Measurements from ENCODE around the gene LLGL1.

Gene LLGL1

DNA sequence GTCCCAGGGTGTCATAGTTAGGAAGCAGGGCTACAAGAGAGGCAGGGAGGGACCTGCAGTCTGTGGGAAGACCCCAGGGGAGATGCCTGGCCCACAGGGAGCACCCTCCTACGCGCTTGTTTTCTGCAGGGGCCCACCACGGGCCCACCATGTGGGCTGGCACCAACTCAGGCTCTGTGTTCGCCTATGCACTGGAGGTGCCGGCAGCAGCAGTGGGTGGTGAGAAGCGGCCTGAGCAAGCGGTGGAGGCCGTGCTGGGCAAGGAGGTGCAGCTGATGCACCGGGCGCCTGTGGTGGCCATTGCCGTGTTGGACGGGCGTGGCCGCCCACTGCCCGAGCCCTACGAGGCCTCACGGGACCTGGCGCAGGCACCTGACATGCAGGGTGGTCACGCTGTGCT, 15.0 kb downstream of the LLGL1 start:
- DNase-seq (ENCODE audit: low read depth), result no peak
- TF ChIP-seq, protein P1, sequence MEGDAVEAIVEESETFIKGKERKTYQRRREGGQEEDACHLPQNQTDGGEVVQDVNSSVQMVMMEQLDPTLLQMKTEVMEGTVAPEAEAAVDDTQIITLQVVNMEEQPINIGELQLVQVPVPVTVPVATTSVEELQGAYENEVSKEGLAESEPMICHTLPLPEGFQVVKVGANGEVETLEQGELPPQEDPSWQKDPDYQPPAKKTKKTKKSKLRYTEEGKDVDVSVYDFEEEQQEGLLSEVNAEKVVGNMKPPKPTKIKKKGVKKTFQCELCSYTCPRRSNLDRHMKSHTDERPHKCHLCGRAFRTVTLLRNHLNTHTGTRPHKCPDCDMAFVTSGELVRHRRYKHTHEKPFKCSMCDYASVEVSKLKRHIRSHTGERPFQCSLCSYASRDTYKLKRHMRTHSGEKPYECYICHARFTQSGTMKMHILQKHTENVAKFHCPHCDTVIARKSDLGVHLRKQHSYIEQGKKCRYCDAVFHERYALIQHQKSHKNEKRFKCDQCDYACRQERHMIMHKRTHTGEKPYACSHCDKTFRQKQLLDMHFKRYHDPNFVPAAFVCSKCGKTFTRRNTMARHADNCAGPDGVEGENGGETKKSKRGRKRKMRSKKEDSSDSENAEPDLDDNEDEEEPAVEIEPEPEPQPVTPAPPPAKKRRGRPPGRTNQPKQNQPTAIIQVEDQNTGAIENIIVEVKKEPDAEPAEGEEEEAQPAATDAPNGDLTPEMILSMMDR (IDR thresholded peaks at IDR 0.05; ENCODE audit: control insufficient read depth, insufficient read depth, low read depth, low read length, missing control alignments), result no peak
- H3K4me3 ChIP-seq (ENCODE audit: control insufficient read depth, low read depth, low read length), result no peak overlapping the region

DNA sequence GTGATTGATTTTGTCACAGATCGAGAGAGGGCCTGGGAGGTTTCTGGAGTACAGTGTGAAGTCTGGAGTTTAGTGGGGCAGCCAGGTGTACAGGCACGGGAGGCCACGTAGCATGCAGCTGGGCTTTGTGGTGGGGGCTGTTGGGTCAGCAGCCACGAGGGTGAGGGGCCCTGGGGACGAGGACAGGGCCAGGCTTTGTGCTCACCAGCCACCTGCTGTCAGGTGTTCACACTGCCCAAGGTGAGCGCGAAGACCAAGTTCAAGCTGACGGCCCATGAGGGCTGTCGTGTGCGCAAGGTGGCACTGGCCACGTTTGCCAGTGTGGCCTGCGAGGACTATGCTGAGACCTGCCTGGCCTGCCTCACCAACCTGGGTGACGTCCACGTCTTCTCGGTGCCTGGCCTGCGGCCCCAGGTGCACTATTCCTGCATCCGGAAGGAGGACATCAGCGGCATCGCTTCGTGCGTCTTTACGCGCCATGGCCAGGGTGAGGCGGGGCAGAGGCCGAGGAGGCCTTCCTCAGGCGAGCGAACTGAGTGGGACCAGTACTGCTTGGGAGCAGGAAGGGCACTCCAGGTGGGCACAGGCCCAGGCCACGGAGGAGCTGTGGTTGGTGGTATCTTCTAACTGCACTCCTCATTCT, 15.9 kb downstream of the LLGL1 start:
- no peak overlapping the region for H3K4me3 ChIP-seq (ENCODE audit: control insufficient read depth, low read depth, low read length)
- DNase-seq (ENCODE audit: low read depth), result no peak
- TF ChIP-seq, protein P1 (IDR thresholded peaks at IDR 0.05; ENCODE audit: control insufficient read depth, insufficient read depth, low read depth, low read length, missing control alignments), result no peak

DNA sequence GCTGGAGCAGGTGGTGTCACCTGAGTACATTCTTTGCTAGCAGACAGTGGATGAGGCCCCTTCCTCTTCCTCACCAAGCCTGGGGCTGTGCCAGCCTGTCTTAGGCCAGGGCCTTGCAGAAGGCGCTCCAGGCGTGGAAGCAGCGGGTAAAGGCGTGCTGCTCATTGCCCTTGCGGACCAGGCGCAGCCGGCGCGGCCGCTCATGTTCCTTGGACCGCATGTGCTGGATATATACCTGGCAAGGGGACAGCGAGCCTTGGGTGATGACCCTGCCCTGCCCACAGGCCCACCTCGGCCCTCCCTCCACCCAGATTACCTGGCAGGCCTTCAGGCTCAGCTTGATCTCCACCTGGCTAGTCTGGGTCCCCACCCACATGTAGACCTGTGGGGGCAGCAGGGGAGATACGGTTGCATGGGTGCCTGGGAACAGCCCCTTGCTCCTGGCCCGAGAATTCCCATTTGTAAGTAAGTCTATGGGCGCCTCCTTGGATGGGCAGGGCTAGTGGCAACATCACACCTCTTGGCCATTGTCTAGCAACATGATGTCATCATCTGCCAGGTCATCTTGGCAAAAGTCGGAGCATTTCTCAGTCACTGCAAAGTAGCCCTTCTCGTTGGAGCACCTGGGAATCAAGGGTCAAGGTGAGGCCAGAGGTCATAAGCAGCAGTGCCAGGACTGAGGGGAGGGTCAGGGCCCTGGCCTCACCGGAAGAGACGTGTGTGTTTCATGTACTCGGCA, 19.8 kb downstream of the LLGL1 start:
- H3K4me3 ChIP-seq (ENCODE audit: control insufficient read depth, low read depth, low read length), result no peak overlapping the region
- TF ChIP-seq, protein P1 (IDR thresholded peaks at IDR 0.05; ENCODE audit: control insufficient read depth, insufficient read depth, low read depth, low read length, missing control alignments), result no peak
- no peak for DNase-seq (ENCODE audit: low read depth)

DNA sequence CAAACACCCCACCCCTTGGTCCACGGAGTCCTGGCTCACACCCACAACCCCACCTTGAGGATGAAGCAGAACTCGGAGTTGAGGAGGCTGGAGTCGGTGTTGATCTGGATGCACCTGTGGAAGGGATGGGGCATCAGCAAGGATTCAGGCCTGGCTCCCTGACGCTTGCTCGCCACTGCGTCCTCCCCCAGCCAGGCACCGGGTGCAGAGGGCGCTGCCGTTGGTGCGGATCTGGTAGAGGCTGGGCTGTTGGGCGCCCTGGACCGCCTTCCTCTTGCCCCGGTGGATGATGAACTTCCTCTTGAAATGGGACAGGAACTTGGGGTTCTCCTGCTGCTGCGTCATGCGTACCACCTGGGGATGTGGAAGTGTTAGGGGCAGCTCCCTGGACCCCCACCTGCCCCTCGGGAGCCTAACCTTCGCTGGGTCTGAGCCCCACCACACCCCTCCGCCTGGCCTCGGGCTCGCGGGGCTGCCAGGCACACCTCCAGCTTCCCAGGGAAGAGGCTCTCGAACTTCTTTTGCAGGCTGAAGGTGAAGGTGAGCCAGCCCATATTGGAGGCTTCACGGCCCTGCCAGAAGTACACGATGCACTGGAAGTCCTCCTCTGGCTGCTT, 20.8 kb downstream of the LLGL1 start:
- no peak for DNase-seq (ENCODE audit: low read depth)
- no peak overlapping the region for H3K4me3 ChIP-seq (ENCODE audit: control insufficient read depth, low read depth, low read length)
- TF ChIP-seq, protein P1 (IDR thresholded peaks at IDR 0.05; ENCODE audit: control insufficient read depth, insufficient read depth, low read depth, low read length, missing control alignments), result no peak

DNA sequence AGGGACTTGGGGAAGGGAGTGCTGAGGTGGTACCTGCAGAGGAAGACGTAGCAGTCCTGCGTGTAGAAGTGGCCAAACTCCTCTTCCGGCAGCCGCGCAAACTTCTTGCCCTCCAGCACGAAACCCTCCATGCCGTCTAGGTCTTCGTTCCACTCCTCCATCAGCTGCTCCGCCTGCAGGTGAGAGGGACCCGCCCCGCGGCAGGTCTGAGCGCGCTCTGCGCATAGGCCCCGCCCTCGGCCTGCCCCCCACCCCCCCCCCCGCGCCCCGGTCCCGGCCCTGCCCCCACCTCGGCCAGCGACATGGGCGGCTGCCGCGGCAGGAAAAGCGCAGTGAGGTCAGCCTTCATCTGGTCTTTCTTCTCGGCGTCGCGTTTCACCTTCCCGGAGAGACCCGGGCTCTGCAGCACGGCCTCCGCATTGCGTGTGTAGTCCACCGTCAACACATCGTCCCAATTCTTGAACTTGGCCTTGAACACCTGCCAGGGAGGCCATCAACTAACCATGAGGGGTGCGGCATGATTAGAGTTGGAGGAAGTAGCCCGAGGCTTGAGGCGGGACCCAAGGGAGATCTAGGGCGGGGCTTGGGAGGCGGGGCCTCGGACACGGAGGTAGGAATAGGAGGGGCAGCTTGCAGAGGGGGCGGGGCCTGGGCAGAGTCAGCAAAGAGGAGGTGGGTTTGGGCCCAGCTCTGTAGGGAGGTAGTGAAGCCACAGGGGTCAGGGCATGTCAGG, 21.6 kb downstream of the LLGL1 start:
- TF ChIP-seq, protein P1 (IDR thresholded peaks at IDR 0.05; ENCODE audit: control insufficient read depth, insufficient read depth, low read depth, low read length, missing control alignments), result no peak
- DNase-seq (ENCODE audit: low read depth), result no peak
- no peak overlapping the region for H3K4me3 ChIP-seq (ENCODE audit: control insufficient read depth, low read depth, low read length)

DNA sequence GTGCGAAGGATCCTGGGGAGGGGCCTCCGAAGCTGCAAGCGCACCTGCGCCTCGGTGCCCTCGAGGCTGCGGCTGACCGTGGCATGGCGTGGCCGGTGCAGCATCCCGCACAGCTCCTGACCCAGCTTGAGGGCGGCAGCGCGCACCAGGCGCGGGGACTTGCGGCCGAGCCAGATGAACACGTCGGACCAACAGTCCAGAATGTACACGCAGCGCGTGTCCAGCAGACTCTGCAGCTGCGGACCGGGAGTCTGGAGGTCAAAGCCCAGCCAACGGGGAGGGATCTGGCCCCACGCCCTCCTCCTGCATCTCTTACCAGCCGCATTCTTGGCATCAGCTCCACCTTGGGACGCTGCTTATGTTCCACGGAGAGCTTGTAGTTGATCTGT, 22.2 kb downstream of the LLGL1 start:
- TF ChIP-seq, protein P1 (IDR thresholded peaks at IDR 0.05; ENCODE audit: control insufficient read depth, insufficient read depth, low read depth, low read length, missing control alignments), result no peak
- H3K4me3 ChIP-seq (ENCODE audit: control insufficient read depth, low read depth, low read length), result no peak overlapping the region
- DNase-seq (ENCODE audit: low read depth), result no peak

Measured in AG09309 (cell line).